Skeletal muscle tissue (tissue), 4 donors: ENCODE measurements around the gene CABP2. TPM values are rescaled to one million over a fixed set of nuclear protein-coding genes. Genes with fewer than 3 reads are reported as not detected.
"Not testable (repeated sequence)": the region's sequence is repeated elsewhere in the genome, so short reads cannot be mapped to it uniquely, and the experiment has no call there.

ENCODE experiments used
- H3K27ac ChIP-seq: one replicate; pipeline ENCODE4 v1.7.0; 2013; ENCODE audit warnings: mild to moderate bottlenecking, low read depth, low read length, inconsistent platforms
- H3K27me3 ChIP-seq, 3 donors: one replicate each; pipeline ENCODE4 v1.7.0; 2013; ENCODE audit warnings: low read length in 3 of 3; ENCODE audit not compliant: control insufficient read depth in 3 of 3, insufficient read depth in 3 of 3
- H3K36me3 ChIP-seq, 3 donors: one replicate each; pipeline ENCODE4 v1.7.0; 2013; ENCODE audit warnings: low read length in 3 of 3; ENCODE audit not compliant: control insufficient read depth in 3 of 3, insufficient read depth in 3 of 3
- H3K4me1 ChIP-seq, 3 donors: one replicate each; pipeline ENCODE4 v1.7.0; 2013; ENCODE audit warnings: low read length in 3 of 3, mild to moderate bottlenecking in 3 of 3; ENCODE audit not compliant: control insufficient read depth in 3 of 3, insufficient read depth in 3 of 3
- H3K4me3 ChIP-seq, 3 donors: one replicate each; pipeline ENCODE4 v1.7.0; 2013; ENCODE audit warnings: low read length in 3 of 3
- H3K9ac ChIP-seq, 3 donors: one replicate each; pipeline ENCODE4 v1.7.0; 2013; ENCODE audit warnings: low read length in 3 of 3, mild to moderate bottlenecking in 3 of 3, moderate library complexity in 2 of 3, low read depth in 1 of 3
- H3K9me3 ChIP-seq, 3 donors: one replicate each; pipeline ENCODE4 v1.7.0; 2013; ENCODE audit warnings: low read length in 3 of 3; ENCODE audit not compliant: control insufficient read depth in 3 of 3
- total RNA-seq: library from RNA; depleted of rRNA; stranded (reverse); fragments of >200 nt; gene quantifications from one replicate; pipeline ENCODE4 v1.2.3, GENCODE V29; 2014
- donor health status: Osteomylitis.

CABP2 gene
- total RNA-seq, 1 donor from 2014 or later = not detected

- H3K4me1 ChIP-seq = peaks cover 12 to 19% (median 17%) of the 10 kb centered on the region in 3 donors
- H3K9me3 ChIP-seq, H3K27me3 ChIP-seq: not testable (repeated sequence)
These were observed 11.7 kb downstream of the CABP2 start for GRCh38 chr11:67511558-67511957.

DNA sequence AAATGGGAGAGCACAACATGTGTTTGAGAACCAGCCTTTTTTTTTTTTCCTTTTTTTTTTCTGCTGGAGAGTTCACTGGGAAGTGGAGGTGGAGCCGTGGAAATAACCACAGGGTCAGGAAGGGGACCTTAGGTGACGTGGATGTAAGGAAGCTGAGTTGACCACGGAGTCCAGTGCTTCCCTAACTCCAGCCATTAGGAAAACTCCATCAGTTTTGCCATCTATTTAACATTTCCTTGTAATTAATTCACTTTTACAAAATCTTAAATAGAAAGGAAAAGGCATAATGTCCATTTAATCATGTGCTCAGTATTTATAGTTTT is 13.3 kb downstream of the CABP2 start:
- Histone ChIP-seq H3K9me3 (no peaks in the 10 kb centered on the region), H3K27me3 (peaks cover 0 to 5% (median 1%) of the 10 kb centered on the region in 3 donors), H3K36me3 (peaks cover 0 to 4% (median 0%) of the 10 kb centered on the region in 3 donors), H3K4me3 (no peak overlapping the region), H3K27ac (no peak overlapping the region), H3K9ac (no peak overlapping the region), H3K4me1 (peaks cover 22 to 32% (median 30%) of the 10 kb centered on the region in 3 donors)

More at GRCh38 chr11:67511558-67511957, 11.7 kb downstream of the CABP2 start:
- H3K27ac ChIP-seq, H3K4me3 ChIP-seq, H3K9ac ChIP-seq, H3K36me3 ChIP-seq: not testable (repeated sequence)

GRCh38 chr11:67508486-67509121 is 14.6 kb downstream of the CABP2 start:
- peaks cover 27 to 42% (median 37%) of the 10 kb centered on the region in 3 donors for H3K4me1 ChIP-seq
- H3K27me3 ChIP-seq = peaks cover under 1 to 7% (median 5%) of the 10 kb centered on the region in 3 donors
- H3K36me3 ChIP-seq = peaks cover 0 to 4% (median 0%) of the 10 kb centered on the region in 3 donors
- H3K9ac ChIP-seq = peak overlapping the region; percentile 90 to 97 (median 93)
- peak overlapping the region; percentile 80 to 94 (median 84) for H3K4me3 ChIP-seq
- no peaks in the 10 kb centered on the region for H3K9me3 ChIP-seq
- peak overlapping the region; percentile 96 for H3K27ac ChIP-seq

GRCh38 chr11:67507864-67508485 is 15.3 kb downstream of the CABP2 start, which contains the start of gene CDK2AP2:
CDK2AP2 (minus strand) TSS chr11:67508162; CDS start chr11:67508082, 80 bp downstream.
- Histone ChIP-seq H3K27ac (peak within 1 kb of the TSS; percentile 96), H3K4me1 (peaks cover 27 to 43% (median 39%) of the 10 kb centered on the region in 3 donors), H3K36me3 (peaks cover 0 to 4% (median 0%) of the 10 kb centered on the region in 3 donors), H3K9ac (peak within 1 kb of the TSS; percentile 90 to 97 (median 93)), H3K9me3 (no peaks in the 10 kb centered on the region), H3K27me3 (peaks cover 3 to 7% (median 7%) of the 10 kb centered on the region in 3 donors), H3K4me3 (peak within 1 kb of the TSS; percentile 80 to 94 (median 84))

- H3K9me3 ChIP-seq = no peaks in the 10 kb centered on the region
- peaks cover 0 to 4% (median 0%) of the 10 kb centered on the region in 3 donors for H3K36me3 ChIP-seq
- peak overlapping the region; percentile 80 to 88 (median 84) for H3K4me3 ChIP-seq
- peaks cover 3 to 7% (median 7%) of the 10 kb centered on the region in 3 donors for H3K27me3 ChIP-seq
- peak overlapping the region; percentile 96 for H3K27ac ChIP-seq
- H3K9ac ChIP-seq = peak overlapping the region; percentile 76 to 97 (median 76)
- H3K4me1 ChIP-seq = peaks cover 27 to 43% (median 39%) of the 10 kb centered on the region in 3 donors
These were observed 15.9 kb downstream of the CABP2 start for GRCh38 chr11:67507242-67507863.

GRCh38 chr11:67506426-67507051 is 16.7 kb downstream of the CABP2 start:
- Histone ChIP-seq H3K4me1 (peaks cover 27 to 43% (median 39%) of the 10 kb centered on the region in 3 donors), H3K36me3 (peaks cover 0 to 4% (median 0%) of the 10 kb centered on the region in 3 donors), H3K27me3 (peaks cover 3 to 7% (median 7%) of the 10 kb centered on the region in 3 donors), H3K9me3 (no peaks in the 10 kb centered on the region), H3K9ac (peak overlapping the region; percentile 51 to 83 (median 73)), H3K27ac (peak overlapping the region; percentile 96), H3K4me3 (peak overlapping the region in 1 of 3 donors; percentile 29)

DNA sequence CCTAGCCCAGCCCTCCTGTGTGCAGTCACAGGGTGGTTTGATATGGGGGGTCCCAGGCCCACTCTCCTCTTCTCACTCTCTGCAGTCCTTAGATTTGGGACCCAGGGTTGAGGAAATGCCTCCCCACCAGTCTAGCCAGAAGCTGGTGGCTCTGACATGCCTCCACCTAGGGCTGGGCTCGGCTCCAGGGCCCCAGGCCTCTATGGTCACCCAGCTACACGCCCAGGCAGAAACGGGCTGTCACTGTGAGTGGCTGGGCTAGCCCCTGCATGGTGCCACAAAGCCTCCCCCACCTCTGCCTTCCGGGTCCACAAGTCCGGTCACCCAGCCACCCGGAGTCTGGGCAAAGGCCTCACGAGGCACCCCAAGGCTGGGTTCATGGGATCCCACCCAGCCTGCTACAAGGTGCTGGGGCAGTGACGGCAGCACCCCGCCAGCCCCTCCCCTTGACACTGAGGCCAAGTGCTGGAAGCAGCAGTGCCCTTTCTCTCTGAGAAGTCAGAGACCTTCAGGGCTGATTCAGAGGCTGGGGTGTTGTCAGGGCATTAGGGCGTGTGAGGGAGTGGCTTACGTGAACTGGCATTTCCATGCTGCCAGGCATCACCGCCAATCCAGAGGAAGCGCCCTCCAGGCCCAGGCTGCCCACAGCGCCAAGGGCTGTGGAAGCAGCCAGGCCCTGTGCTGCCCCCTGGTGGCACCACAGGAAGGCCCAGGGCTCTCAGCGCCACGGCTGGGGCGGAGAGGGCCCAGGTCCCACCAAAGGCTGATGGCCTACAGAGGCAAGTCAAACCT is 17.4 kb downstream of the CABP2 start:
- peak overlapping the region; percentile 66 to 83 (median 73) for H3K9ac ChIP-seq
- H3K4me1 ChIP-seq = peaks cover 27 to 43% (median 39%) of the 10 kb centered on the region in 3 donors
- peak overlapping the region; percentile 63 to 72 (median 65) for H3K4me3 ChIP-seq
- peaks cover 0 to 4% (median 3%) of the 10 kb centered on the region in 3 donors for H3K36me3 ChIP-seq
- no peaks in the 10 kb centered on the region for H3K9me3 ChIP-seq
- H3K27me3 ChIP-seq = peaks cover 3 to 7% (median 7%) of the 10 kb centered on the region in 3 donors
- peak overlapping the region; percentile 96 for H3K27ac ChIP-seq

DNA sequence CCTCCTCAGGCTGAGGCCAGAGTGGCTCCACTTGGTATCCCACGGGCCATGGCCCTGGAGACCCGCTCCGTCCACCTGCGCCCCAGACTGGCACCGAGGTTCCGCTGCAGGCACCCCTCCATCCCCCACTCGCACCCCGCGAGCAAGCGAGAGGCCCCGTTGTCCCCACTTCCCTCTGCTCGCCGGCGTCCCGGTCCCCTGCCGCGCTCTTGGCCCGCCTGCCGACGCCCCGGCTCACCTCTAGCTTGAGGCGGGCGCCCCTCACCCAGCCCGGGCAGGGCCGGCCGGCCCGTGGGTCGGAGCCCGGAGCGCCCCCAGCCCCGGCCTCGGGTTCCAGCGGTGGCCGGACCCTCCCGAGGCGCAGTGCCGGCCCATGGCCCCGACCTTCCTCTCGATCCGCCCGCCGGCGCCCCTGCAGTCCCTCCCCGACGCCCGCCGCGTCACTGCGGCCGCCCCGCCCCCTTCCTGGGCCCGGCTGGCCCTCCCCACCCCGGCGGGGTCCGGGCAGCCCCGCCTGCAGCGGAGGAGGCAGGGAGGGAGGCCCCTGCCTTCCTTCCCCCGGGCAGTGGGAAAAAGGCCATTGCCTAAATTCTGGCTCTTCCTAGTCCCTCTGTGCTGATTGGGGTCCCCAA is 18.2 kb downstream of the CABP2 start, which contains the start of gene PITPNM1:
Gene PITPNM1, minus strand, starts transcription at position 414 of the 632 bp plus-strand sequence. CDS start 1,183 bp downstream, outside the sequence.
- H3K9ac ChIP-seq = peak within 1 kb of the TSS; percentile 66 to 83 (median 73)
- H3K9me3 ChIP-seq = no peaks in the 10 kb centered on the region
- H3K4me1 ChIP-seq = peaks cover 27 to 43% (median 39%) of the 10 kb centered on the region in 3 donors
- H3K4me3 ChIP-seq = peak within 1 kb of the TSS; percentile 65 to 73 (median 65)
- H3K36me3 ChIP-seq = peaks cover 0 to 4% (median 3%) of the 10 kb centered on the region in 3 donors
- H3K27ac ChIP-seq = peak within 1 kb of the TSS; percentile 96
- H3K27me3 ChIP-seq = peaks cover 3 to 7% (median 7%) of the 10 kb centered on the region in 3 donors
